HepG2 (cell line): ENCODE results near the gene SLC25A10. TPM values are rescaled to one million over a fixed set of nuclear protein-coding genes. Genes with fewer than 3 reads are reported as not detected.
A peak's percentile ranks its signal among the peaks of the same experiment; 100 is the strongest.

Experiments used
- CBX5 ChIP-seq: sonication (generic); formaldehyde crosslinking; IDR thresholded peaks from 2 replicates; pipeline ENCODE4 v1.4.0; 2020; ENCODE audit warnings: missing genetic modification reagents, borderline replicate concordance
- CREB1 ChIP-seq, 2 experiments: fragments of 450-650 bp in 1 of 2; IDR thresholded peaks; 2 replicates each; pipeline ENCODE4 v1.6.1; 2016 to 2017; ENCODE audit warnings: control low read depth in 1 of 2, mild to moderate bottlenecking in 1 of 2, missing compliant biosample characterization in 1 of 2, missing genetic modification characterization in 1 of 2
- DDIT3 ChIP-seq: sonication (generic); formaldehyde crosslinking; IDR thresholded peaks from 2 replicates; pipeline ENCODE4 v1.4.0; 2020; ENCODE audit warnings: mild to moderate bottlenecking, missing genetic modification reagents
- FOSL2 ChIP-seq: sonication (generic); formaldehyde crosslinking; IDR thresholded peaks from 2 replicates; pipeline ENCODE4 v1.4.0; 2020; ENCODE audit warnings: missing genetic modification reagents
- FOXJ3 ChIP-seq: sonication (generic); formaldehyde crosslinking; IDR thresholded peaks from 2 replicates; pipeline ENCODE4 v1.4.0; 2020; ENCODE audit warnings: missing genetic modification reagents, mild to moderate bottlenecking, borderline replicate concordance
- MIER3 ChIP-seq: IDR thresholded peaks from 2 replicates; pipeline ENCODE4 v1.6.1; 2016; ENCODE audit warnings: missing compliant biosample characterization, borderline replicate concordance
- PAX8 ChIP-seq: sonication (generic); formaldehyde crosslinking; IDR thresholded peaks from 2 replicates; pipeline ENCODE4 v1.8.0; 2022; ENCODE audit warnings: mild to moderate bottlenecking, missing genetic modification reagents, borderline replicate concordance
- PLRG1 ChIP-seq: fragments of 450-650 bp; conservative IDR thresholded peaks from 2 replicates; pipeline ENCODE4 v1.6.1; 2016
- POLR2AphosphoS5 ChIP-seq: IDR thresholded peaks from 2 replicates; pipeline ENCODE4 v1.6.1; 2012; ENCODE audit warnings: low read depth, low read length
- SIN3B ChIP-seq: fragments of 150-350 bp; IDR thresholded peaks from 2 replicates; pipeline ENCODE4 v1.6.1; 2014; ENCODE audit warnings: low read length
- SSRP1 ChIP-seq: IDR thresholded peaks from 2 replicates; pipeline ENCODE4 v1.6.1; 2016; ENCODE audit warnings: control low read depth
- TRIM24 ChIP-seq: sonication (generic); formaldehyde crosslinking; IDR thresholded peaks from 2 replicates; pipeline ENCODE4 v1.8.0; 2022; ENCODE audit warnings: mild to moderate bottlenecking, missing genetic modification reagents
- ZNF276 ChIP-seq: sonication (generic); formaldehyde crosslinking; IDR thresholded peaks from 2 replicates; pipeline ENCODE4 v1.4.0; 2020; ENCODE audit warnings: mild to moderate bottlenecking, low read depth, missing genetic modification reagents
- ZNF501 ChIP-seq: sonication (generic); formaldehyde crosslinking; IDR thresholded peaks from 2 replicates; pipeline ENCODE4 v1.5.1; 2020; ENCODE audit warnings: mild to moderate bottlenecking, moderate library complexity, missing genetic modification reagents
- ZNF687 ChIP-seq: sonication (generic); formaldehyde crosslinking; IDR thresholded peaks from 2 replicates; pipeline ENCODE4 v1.5.1; 2020; ENCODE audit warnings: mild to moderate bottlenecking, missing genetic modification reagents, moderate library complexity
- ZNF737 ChIP-seq: sonication (generic); formaldehyde crosslinking; IDR thresholded peaks from 2 replicates; pipeline ENCODE4 v1.5.0; 2020; ENCODE audit warnings: missing genetic modification reagents, mild to moderate bottlenecking, borderline replicate concordance
- ZNF776 ChIP-seq: sonication (generic); formaldehyde crosslinking; IDR thresholded peaks from 2 replicates; pipeline ENCODE4 v1.4.0; 2020; ENCODE audit warnings: mild to moderate bottlenecking, missing genetic modification reagents
- ZNF800 ChIP-seq: sonication (generic); formaldehyde crosslinking; IDR thresholded peaks from 2 replicates; pipeline ENCODE4 v1.4.0; 2020; ENCODE audit warnings: missing genetic modification reagents
- polyA plus RNA-seq, 8 experiments: library from polyadenylated mRNA; depleted of rRNA in 3 of 8; stranded (reverse) in 7 of 8; unstranded in 1 of 8; fragments of >200 nt; fragmentation: Illumina TruSeq in 4 of 8; extraction: Trizol in 4 of 8; gene quantifications; 2 replicates each; pipeline versions ENCODE4 v1.2.1 to v1.2.3, GENCODE V29; 2011 to 2016; ENCODE audit warnings: low read depth in 4 of 8, missing spikeins in 1 of 8, mixed read lengths in 1 of 8; ENCODE audit not compliant: insufficient read depth in 1 of 8
- total RNA-seq, 5 experiments: library from RNA; depleted of rRNA; stranded (reverse); fragments of >200 nt; fragmentation: Illumina TruSeq; extraction: Trizol; gene quantifications; 2 replicates each; pipeline ENCODE4 v1.2.3, GENCODE V29; 2016; ENCODE audit warnings: low read depth in 1 of 5
- TF ChIP-seq, protein P1 (sequence below): sonication (generic); formaldehyde crosslinking; conservative IDR thresholded peaks from 2 replicates; pipeline ENCODE4 v1.4.0; 2020; ENCODE audit warnings: missing genetic modification reagents

Gene SLC25A10
- total and polyA plus RNA-seq, 2 of the 13 experiments (the other 11 are each of a cell fraction or from before 2014, with no cell fraction given) = 46.5 to 140 TPM

- no peak for TF ChIP-seq ZNF800 (CRISPR knock-in tag)
- 0 out of 2 replicates have a peak, but pooled peaks have one; percentile 25 for TF ChIP-seq ZNF737
- no peak for TF ChIP-seq PLRG1
- TF ChIP-seq PAX8 (CRISPR knock-in tag) = no peak
- TF ChIP-seq FOSL2 (CRISPR knock-in tag) = peak; percentile 11; the same call in 1 of the 2 replicates
- TF ChIP-seq CBX5 (CRISPR knock-in tag) = peak; percentile 16
- no peak for TF ChIP-seq TRIM24 (CRISPR knock-in tag)
- TF ChIP-seq ZNF276 (CRISPR knock-in tag) = no peak
- TF ChIP-seq FOXJ3 (CRISPR knock-in tag) = no peak
- peak; percentile 78; the same call in 1 of the 2 replicates for TF ChIP-seq SSRP1 (CRISPR knock-in tag)
- no peak for TF ChIP-seq DDIT3 (CRISPR knock-in tag)
- TF ChIP-seq POLR2AphosphoS5 = 0 out of 2 replicates have a peak, but pooled peaks have one; percentile 23
- TF ChIP-seq ZNF687 = peak; percentile 64
- TF ChIP-seq SIN3B = no peak
- peak; percentile 76; the same call in 1 of the 2 replicates for TF ChIP-seq ZNF776 (CRISPR knock-in tag)
- TF ChIP-seq, protein P1, sequence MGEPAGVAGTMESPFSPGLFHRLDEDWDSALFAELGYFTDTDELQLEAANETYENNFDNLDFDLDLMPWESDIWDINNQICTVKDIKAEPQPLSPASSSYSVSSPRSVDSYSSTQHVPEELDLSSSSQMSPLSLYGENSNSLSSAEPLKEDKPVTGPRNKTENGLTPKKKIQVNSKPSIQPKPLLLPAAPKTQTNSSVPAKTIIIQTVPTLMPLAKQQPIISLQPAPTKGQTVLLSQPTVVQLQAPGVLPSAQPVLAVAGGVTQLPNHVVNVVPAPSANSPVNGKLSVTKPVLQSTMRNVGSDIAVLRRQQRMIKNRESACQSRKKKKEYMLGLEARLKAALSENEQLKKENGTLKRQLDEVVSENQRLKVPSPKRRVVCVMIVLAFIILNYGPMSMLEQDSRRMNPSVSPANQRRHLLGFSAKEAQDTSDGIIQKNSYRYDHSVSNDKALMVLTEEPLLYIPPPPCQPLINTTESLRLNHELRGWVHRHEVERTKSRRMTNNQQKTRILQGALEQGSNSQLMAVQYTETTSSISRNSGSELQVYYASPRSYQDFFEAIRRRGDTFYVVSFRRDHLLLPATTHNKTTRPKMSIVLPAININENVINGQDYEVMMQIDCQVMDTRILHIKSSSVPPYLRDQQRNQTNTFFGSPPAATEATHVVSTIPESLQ (CRISPR knock-in tag) = no peak
- TF ChIP-seq ZNF501 (CRISPR knock-in tag) = no peak
- TF ChIP-seq CREB1 (IDR thresholded peaks at IDR 0.05) = no peak
- TF ChIP-seq CREB1 (CRISPR knock-in tag; IDR thresholded peaks at IDR 0.05) = no peak
- 0 out of 2 replicates have a peak, but pooled peaks have one; percentile 21 for TF ChIP-seq MIER3
These were observed 1.4 kb upstream of the SLC25A10 start (continued) for GRCh38 chr17:81710514-81711308.
